ENCODE results near the gene PKD2.

- no peak for TF ChIP-seq CTCF (IDR thresholded peaks at IDR 0.05; ENCODE audit: low read depth, low read length)
- no peak for TF ChIP-seq EZH2phosphoT487 (IDR thresholded peaks at IDR 0.05; ENCODE audit: low read depth)
Measured at GRCh38 chr4:88090898-88091297, 83.5 kb downstream of the PKD2 start.

Data from OCI-LY3 (cell line).